Stimulated activated CD4-positive, alpha-beta T cell treated with anti-CD3 and anti-CD28 coated beads, TNF-alpha, amount 100 ng/mL, for 4 hours (primary cell): ENCODE results near the gene FAAP20.

ENCODE experiments used
- DNase-seq, 3 experiments: peaks; one replicate each; pipeline ENCODE4 v3.0.0-alpha.2; 2020; ENCODE audit warnings: low read depth in 3 of 3

FAAP20 gene

GRCh38 chr1:2195785-2196184 lies 1.2 kb upstream of the FAAP20 start:
- no peak for DNase-seq

- peak; percentile 76 to 77 (median 76) for DNase-seq
Measured at GRCh38 chr1:2194898-2195673, 514 bp upstream of the FAAP20 start.

GRCh38 chr1:2193514-2194281 lies 874 bp downstream of the FAAP20 start:
- DNase-seq: no peak

- no peak for DNase-seq
Measured at GRCh38 chr1:2192031-2192995, 2.3 kb downstream of the FAAP20 start.

GRCh38 chr1:2190491-2190976 lies 4.0 kb downstream of the FAAP20 start:
- DNase-seq: no peak

- DNase-seq: peak; percentile 78 to 85 (median 82)
Measured at GRCh38 chr1:2189459-2190425, 4.8 kb downstream of the FAAP20 start.

GRCh38 chr1:2188336-2188735 lies 6.2 kb downstream of the FAAP20 start:
- no peak for DNase-seq

GRCh38 chr1:2187619-2188018 lies 7.0 kb downstream of the FAAP20 start:
- DNase-seq: no peak

- DNase-seq: no peak
Measured at GRCh38 chr1:2186901-2187300, 7.7 kb downstream of the FAAP20 start.

- DNase-seq: no peak
Measured at GRCh38 chr1:2185880-2186855, 8.4 kb downstream of the FAAP20 start.

- no peak for DNase-seq
Measured at GRCh38 chr1:2184934-2185333, 9.6 kb downstream of the FAAP20 start.

- DNase-seq: no peak
Measured at GRCh38 chr1:2184531-2184930, 10.0 kb downstream of the FAAP20 start.

- DNase-seq: no peak
Measured at GRCh38 chr1:2183937-2184334, 10.6 kb downstream of the FAAP20 start.

GRCh38 chr1:2182376-2182775 lies 12.2 kb downstream of the FAAP20 start:
- no peak for DNase-seq

GRCh38 chr1:2181752-2182151 lies 12.8 kb downstream of the FAAP20 start:
- no peak for DNase-seq

GRCh38 chr1:2181271-2181670 lies 13.3 kb downstream of the FAAP20 start:
- DNase-seq: no peak

GRCh38 chr1:2180297-2181245 lies 14.0 kb downstream of the FAAP20 start:
- no peak for DNase-seq

GRCh38 chr1:2179283-2180013 lies 15.1 kb downstream of the FAAP20 start:
- DNase-seq: no peak
